HG02623 (cell line): ENCODE measurements around the gene ADAP1.

Experiments
- ATAC-seq: cut with Tn5 transposase; IDR thresholded peaks from one replicate; pipeline ENCODE4 v1.9.1; 2021; ENCODE audit warnings: moderate library complexity; ENCODE audit not compliant: unreplicated experiment

The ADAP1 gene

GRCh38 chr7:867406-868188 is 86.9 kb downstream of the ADAP1 start:
- no peak for ATAC-seq

- ATAC-seq: no peak
Measured at GRCh38 chr7:867001-867405, 87.5 kb downstream of the ADAP1 start.

- ATAC-seq: no peak
Measured at GRCh38 chr7:865921-866320, 88.6 kb downstream of the ADAP1 start.

GRCh38 chr7:863106-863505 is 91.4 kb downstream of the ADAP1 start:
- ATAC-seq: no peak

DNA sequence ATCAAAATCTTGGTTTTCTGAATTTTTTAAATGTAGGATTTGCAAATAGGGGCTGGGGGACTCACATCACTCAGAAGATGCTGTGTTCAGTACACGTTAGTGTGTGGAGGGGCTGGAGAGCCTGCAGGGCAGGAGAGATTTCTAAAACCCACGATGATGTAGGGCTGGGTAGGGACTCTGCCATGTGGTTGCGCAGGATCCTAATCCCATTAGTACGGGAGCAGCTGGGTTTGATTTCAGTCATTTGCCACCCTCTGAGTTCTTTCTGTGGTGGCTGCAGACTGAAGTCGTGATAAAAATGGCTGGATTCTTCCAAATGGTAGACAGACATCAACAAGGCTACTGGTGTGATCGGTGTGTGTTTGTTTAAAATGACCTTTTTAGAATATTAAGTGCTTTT is 92.3 kb downstream of the ADAP1 start:
- ATAC-seq: no peak

DNA sequence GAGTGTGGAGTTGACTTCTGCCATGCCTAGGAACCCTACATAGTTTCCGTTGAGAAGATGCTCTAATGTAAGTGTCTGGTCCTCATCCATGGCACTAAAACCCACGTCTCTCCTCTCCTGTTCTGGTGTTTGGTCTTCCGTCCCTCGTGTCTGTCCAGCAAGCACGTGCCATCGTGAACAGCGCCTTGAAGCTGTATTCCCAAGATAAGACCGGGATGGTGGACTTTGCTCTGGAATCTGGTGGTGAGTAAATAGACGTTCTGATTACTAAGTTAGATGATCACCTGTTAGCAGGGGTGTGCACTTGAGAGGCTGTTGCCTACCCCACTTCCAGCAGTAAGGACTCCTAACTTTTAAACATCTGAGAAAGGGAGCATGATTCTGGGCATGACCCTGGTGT is 93.3 kb downstream of the ADAP1 start:
- ATAC-seq: no peak

GRCh38 chr7:860149-860548 is 94.3 kb downstream of the ADAP1 start:
- no peak for ATAC-seq

GRCh38 chr7:859359-860030 is 95.0 kb downstream of the ADAP1 start:
- ATAC-seq: no peak

- no peak for ATAC-seq
Measured at GRCh38 chr7:857661-858060, 96.8 kb downstream of the ADAP1 start.

- no peak for ATAC-seq
Measured at GRCh38 chr7:856444-857095, 97.9 kb downstream of the ADAP1 start.

DNA sequence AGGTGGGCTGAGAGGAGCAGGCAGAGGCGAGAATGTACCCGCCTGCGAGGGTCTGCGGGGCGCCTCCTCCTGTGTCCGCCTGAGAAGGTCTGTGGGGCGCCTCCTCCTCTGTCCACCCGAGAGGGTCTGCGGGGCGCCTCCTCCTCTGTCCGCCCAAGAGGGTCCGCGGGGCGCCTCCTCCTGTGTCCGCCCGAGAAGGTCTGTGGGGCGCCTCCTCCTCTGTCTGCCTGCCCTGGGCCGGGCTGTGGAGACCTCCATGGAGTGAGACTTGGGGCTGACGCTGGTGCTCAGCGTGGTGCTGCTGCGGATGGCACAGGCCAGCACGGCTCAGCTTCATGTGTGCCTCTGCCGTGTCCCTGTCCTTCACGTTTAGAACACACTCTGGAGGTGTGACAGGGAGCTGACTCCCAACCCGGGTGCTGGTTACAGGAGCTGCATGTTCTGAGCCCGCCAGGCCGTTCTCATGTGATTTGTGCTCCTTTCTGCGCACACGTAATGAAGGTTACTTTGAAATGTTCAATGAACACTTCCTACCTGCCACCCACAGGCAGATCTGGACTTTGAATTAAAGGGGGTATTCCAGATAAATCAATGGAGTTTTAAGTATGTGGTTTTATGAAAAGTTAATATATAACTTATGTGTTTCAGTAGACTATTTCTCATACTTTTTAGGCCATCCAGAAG is 98.7 kb downstream of the ADAP1 start:
- no peak for ATAC-seq

- no peak for ATAC-seq
Measured at GRCh38 chr7:854118-854775, 100.2 kb downstream of the ADAP1 start.

DNA sequence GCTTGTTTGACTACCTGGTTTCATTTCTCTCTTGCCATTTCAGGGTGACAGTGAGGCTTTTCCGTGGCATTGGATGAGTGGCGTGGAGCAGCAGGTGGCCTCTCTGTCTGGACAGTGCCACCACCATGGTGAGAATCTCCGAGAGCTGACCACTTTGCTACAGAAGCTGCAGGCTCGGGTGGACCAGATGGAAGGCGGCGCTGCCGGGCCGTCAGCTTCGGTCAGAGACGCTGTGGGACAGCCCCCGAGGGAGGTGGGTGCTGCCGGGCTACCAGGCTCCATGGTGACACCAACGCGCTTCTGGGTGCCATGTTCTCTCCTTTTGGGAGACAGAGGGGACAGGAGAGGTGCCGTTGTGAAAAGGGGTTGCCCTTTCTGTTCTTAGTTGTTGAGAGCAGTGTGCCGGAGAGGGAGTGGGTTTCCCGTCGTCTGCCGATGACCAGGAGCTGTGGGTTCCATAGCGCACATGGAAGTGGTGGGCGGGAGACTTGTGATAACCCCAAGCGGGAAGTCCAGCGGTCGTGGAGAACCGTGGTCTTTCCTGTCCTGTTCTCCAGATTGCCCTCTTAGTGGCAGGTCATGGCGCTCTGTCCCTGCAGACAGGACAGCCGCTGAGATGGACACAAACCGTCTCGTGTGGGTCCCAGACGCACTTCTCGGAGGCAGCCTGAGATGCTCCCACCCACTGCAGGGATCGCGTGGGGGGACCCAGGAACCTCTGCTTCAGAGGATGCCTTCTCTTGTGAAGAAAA is 100.9 kb downstream of the ADAP1 start:
- ATAC-seq: no peak

DNA sequence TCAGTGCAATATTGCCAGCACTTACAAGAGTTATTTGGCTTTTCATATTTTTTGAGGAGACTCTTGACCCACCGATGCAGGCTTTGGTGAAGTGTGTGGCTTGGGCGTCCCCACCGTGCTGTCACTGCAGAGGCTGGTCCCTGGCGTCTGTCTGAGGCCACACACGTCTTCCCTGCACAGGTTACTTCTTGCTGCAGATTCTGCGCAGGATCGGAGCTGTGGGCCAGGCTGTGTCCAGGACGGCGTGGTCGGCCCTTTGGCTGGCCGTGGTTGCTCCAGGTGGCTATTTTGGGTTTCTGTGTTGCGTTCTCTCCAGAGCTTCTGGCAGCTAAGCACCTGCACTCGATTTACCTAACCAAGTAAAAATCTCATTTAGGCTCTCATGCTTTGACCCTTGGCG is 103.3 kb downstream of the ADAP1 start:
- no peak for ATAC-seq

GRCh38 chr7:849781-850180 is 104.7 kb downstream of the ADAP1 start:
- ATAC-seq: no peak

DNA sequence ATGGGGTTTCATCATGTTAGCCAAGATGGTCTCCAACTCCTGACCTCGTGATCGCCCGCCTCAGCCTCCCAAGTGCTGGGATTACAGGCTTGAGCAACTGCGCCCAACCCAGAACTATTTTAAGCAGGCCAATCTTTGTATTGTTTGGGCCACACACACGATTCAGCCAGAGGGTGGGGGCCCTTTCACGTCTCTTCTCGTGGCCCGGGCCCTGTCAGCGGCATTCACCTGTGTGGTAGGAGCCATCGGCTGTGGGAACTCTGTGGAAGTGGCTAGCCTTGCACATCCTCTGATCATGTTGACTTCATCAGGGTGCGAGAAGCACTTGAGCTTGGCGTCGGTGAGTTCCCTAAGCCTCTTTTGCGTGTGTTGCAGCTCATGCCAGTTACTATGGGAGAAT is 105.3 kb downstream of the ADAP1 start:
- no peak for ATAC-seq
